ENCODE measurements around the gene AGAP3. TPM values are rescaled to one million over a fixed set of nuclear protein-coding genes. Genes with fewer than 3 reads are reported as not detected.

The AGAP3 gene
- total RNA-seq, 2 experiments from 2014 or later = 20.6 to 22.0 TPM

- no peaks in the 10 kb centered on the region for H3K27me3 Mint-ChIP-seq
- CTCF ChIA-PET = interaction anchor here (1.1 to 5.3 kb wide), 4 partner anchors 13 to 28 kb away, joined by 3 to 23 read pairs (median 5); no protein-coding TSS in a partner anchor
- ATAC-seq (no peak), DNase-seq (no peak)
- H3K4me3 Mint-ChIP-seq = no peak overlapping the region
- H3K36me3 Mint-ChIP-seq (ENCODE audit: low read depth) = peaks cover 2% of the 10 kb centered on the region
- H3K9me3 Mint-ChIP-seq = no peaks in the 10 kb centered on the region
- POLR2A ChIA-PET = no interaction called here
- no peak for TF ChIP-seq CTCF (IDR thresholded peaks at IDR 0.05)
- H3K27ac Mint-ChIP-seq = no peak overlapping the region
- intact Hi-C loops (cut with micrococcal nuclease) = no loop called here
- no peaks in the 10 kb centered on the region for H3K4me1 Mint-ChIP-seq (ENCODE audit: low read depth)
These were observed 51.5 kb downstream of the AGAP3 start for GRCh38 chr7:151137791-151138152.

- ATAC-seq (no peak), DNase-seq (no peak)
- no peak overlapping the region for H3K4me3 Mint-ChIP-seq
- ChIA-PET CTCF (interaction anchor here (1.1 to 5.3 kb wide), 5 partner anchors 12 to 28 kb away, joined by 3 to 23 read pairs (median 5); no protein-coding TSS in a partner anchor), POLR2A (no interaction called here)
- no peaks in the 10 kb centered on the region for H3K27me3 Mint-ChIP-seq
- intact Hi-C loops (cut with micrococcal nuclease) = no loop called here
- no peak for TF ChIP-seq CTCF (IDR thresholded peaks at IDR 0.05)
- peaks cover 2% of the 10 kb centered on the region for H3K36me3 Mint-ChIP-seq (ENCODE audit: low read depth)
- no peak overlapping the region for H3K27ac Mint-ChIP-seq
- no peaks in the 10 kb centered on the region for H3K9me3 Mint-ChIP-seq
- no peaks in the 10 kb centered on the region for H3K4me1 Mint-ChIP-seq (ENCODE audit: low read depth)
These were observed 52.0 kb downstream of the AGAP3 start for GRCh38 chr7:151138153-151138851.

GRCh38 chr7:151139071-151139790 is 53.0 kb downstream of the AGAP3 start:
- no peak for ATAC-seq
- ChIA-PET POLR2A (no interaction called here), CTCF (interaction anchor here (1.2 to 5.3 kb wide), 3 partner anchors 15 to 182 kb away, joined by 3 to 23 read pairs (median 8); no protein-coding TSS in a partner anchor)
- Mint-ChIP-seq H3K27ac (no peak overlapping the region), H3K27me3 (no peaks in the 10 kb centered on the region), H3K9me3 (no peaks in the 10 kb centered on the region), H3K4me1 (ENCODE audit: low read depth) (no peaks in the 10 kb centered on the region), H3K36me3 (ENCODE audit: low read depth) (peaks cover 2% of the 10 kb centered on the region), H3K4me3 (no peak overlapping the region)
- intact Hi-C loops (cut with micrococcal nuclease) = no loop called here
- DNase-seq = no peak
- TF ChIP-seq CTCF (IDR thresholded peaks at IDR 0.05) = no peak

GRCh38 chr7:151139791-151140190 is 53.5 kb downstream of the AGAP3 start:
- ATAC-seq = no peak
- Mint-ChIP-seq H3K9me3 (no peaks in the 10 kb centered on the region), H3K27me3 (no peaks in the 10 kb centered on the region), H3K4me3 (no peak overlapping the region), H3K27ac (no peak overlapping the region), H3K4me1 (ENCODE audit: low read depth) (no peaks in the 10 kb centered on the region), H3K36me3 (ENCODE audit: low read depth) (peaks cover 5% of the 10 kb centered on the region)
- intact Hi-C loops (cut with micrococcal nuclease) = no loop called here
- TF ChIP-seq CTCF (IDR thresholded peaks at IDR 0.05) = no peak
- DNase-seq = no peak
- ChIA-PET POLR2A (no interaction called here), CTCF (interaction anchor here (1.2 to 5.3 kb wide), 3 partner anchors 16 to 181 kb away, joined by 3 to 23 read pairs (median 8); no protein-coding TSS in a partner anchor)

- Mint-ChIP-seq H3K27me3 (no peaks in the 10 kb centered on the region), H3K9me3 (no peaks in the 10 kb centered on the region), H3K27ac (no peak overlapping the region), H3K4me1 (ENCODE audit: low read depth) (no peaks in the 10 kb centered on the region), H3K4me3 (no peak overlapping the region), H3K36me3 (ENCODE audit: low read depth) (peaks cover 5% of the 10 kb centered on the region)
- intact Hi-C loops (cut with micrococcal nuclease) = no loop called here
- DNase-seq (no peak), ATAC-seq (no peak)
- POLR2A ChIA-PET = no interaction called here
- TF ChIP-seq CTCF (IDR thresholded peaks at IDR 0.05) = no peak
- CTCF ChIA-PET = interaction anchor here (1.7 to 5.3 kb wide), 3 partner anchors 17 to 29 kb away, joined by 7 to 23 read pairs (median 8); partner anchors contain the start of gene GBX1
These were observed 54.6 kb downstream of the AGAP3 start for GRCh38 chr7:151140826-151141225.
